HUES48 (cell line): Measurements from ENCODE around the gene MCM5.
A peak's percentile ranks its signal among the peaks of the same experiment; 100 is the strongest.

Experiments used
- H3K27ac ChIP-seq: one replicate; pipeline ENCODE4 v1.7.0; 2013; ENCODE audit warnings: low read depth, low read length, inconsistent platforms
- H3K27me3 ChIP-seq: 2 replicates; pipeline ENCODE4 v1.6.1; 2013; ENCODE audit warnings: mild to moderate bottlenecking, low read length; ENCODE audit not compliant: control insufficient read depth, insufficient read depth
- H3K36me3 ChIP-seq: 2 replicates; pipeline ENCODE4 v1.6.1; 2013; ENCODE audit warnings: low read length; ENCODE audit not compliant: control insufficient read depth, insufficient read depth
- H3K4me1 ChIP-seq: 2 replicates; pipeline ENCODE4 v1.6.1; 2013; ENCODE audit warnings: mild to moderate bottlenecking, low read length; ENCODE audit not compliant: control insufficient read depth, insufficient read depth
- H3K4me3 ChIP-seq: 2 replicates; pipeline ENCODE4 v1.5.1; 2013; ENCODE audit warnings: mild to moderate bottlenecking, low read depth, low read length
- H3K9ac ChIP-seq: 2 replicates; pipeline ENCODE4 v1.6.1; 2013; ENCODE audit warnings: mild to moderate bottlenecking, low read depth, low read length, moderate library complexity
- H3K9me3 ChIP-seq: 2 replicates; pipeline ENCODE4 v1.6.1; 2013; ENCODE audit warnings: low read length; ENCODE audit not compliant: control insufficient read depth, insufficient read depth

MCM5 gene

GRCh38 chr22:35399678-35400500, at the start of gene MCM5:
MCM5 (plus strand) TSS chr22:35400140; CDS start chr22:35400439, 299 bp downstream.
- Histone ChIP-seq H3K27me3 (no peaks in the 10 kb centered on the region), H3K27ac (peak within 1 kb of the TSS; percentile 88), H3K4me1 (peaks cover 17% of the 10 kb centered on the region), H3K9ac (peak within 1 kb of the TSS; percentile 96), H3K4me3 (peak within 1 kb of the TSS; percentile 80), H3K36me3 (peaks cover 40% of the 10 kb centered on the region), H3K9me3 (no peaks in the 10 kb centered on the region)

GRCh38 chr22:35350539-35351503, 49.1 kb upstream of the MCM5 start:
- peak overlapping the region; percentile 55 for H3K9ac ChIP-seq
- peaks cover 10% of the 10 kb centered on the region; the same call in 1 of the 2 replicates for H3K4me1 ChIP-seq
- no peaks in the 10 kb centered on the region for H3K9me3 ChIP-seq
- no peaks in the 10 kb centered on the region for H3K36me3 ChIP-seq
- peak overlapping the region; percentile 77 for H3K4me3 ChIP-seq
- H3K27me3 ChIP-seq = peaks cover 6% of the 10 kb centered on the region
- no peak overlapping the region for H3K27ac ChIP-seq

DNA sequence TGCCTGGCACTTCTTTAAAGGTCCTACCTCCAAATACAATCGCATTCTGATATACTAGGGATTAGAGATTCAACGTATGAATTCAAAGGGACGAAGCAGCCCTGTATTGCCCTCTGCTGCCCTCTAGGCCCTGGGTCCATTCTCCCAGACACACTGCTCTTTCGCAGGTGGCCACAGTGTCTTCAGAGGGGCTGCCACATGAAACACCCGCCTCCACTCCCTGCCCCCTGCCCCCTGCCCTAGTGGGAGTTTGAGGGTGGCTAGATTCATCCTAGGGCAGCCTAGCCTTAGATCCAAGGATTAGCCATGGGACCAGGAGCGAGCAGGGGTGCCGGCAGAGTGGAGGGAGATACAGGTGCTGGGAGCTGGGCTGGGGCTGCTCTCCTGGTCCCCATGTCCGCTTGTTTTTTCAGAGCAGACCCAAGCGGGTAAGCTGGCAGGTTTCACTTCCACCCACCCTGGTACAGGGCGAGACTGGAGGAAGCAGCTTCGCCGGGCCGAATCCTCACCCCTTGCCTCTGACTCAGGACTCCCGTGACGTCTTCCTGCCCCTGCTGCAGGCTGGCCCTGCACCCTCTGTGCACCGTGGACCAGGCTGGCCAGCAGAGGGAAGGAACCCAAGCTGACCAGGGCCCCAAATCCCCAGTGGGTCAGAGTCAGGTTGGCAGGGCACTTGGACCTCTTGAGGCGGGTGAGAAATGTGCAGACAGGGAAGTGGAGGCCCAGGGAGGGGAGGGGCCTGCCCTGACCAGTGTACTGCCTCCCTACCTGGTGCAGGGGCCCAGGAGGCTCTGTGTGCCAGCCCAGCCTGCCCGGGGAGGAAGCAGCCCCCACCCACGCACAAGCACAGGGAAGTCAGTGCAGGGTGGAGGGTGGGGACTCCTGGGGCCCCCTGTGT, 47.5 kb upstream of the MCM5 start:
- no peaks in the 10 kb centered on the region for H3K36me3 ChIP-seq
- peaks cover 10% of the 10 kb centered on the region; the same call in 1 of the 2 replicates for H3K4me1 ChIP-seq
- H3K4me3 ChIP-seq = no peak overlapping the region
- H3K9ac ChIP-seq = no peak overlapping the region
- no peaks in the 10 kb centered on the region for H3K9me3 ChIP-seq
- no peak overlapping the region for H3K27ac ChIP-seq
- H3K27me3 ChIP-seq = peaks cover 6% of the 10 kb centered on the region

- no peaks in the 10 kb centered on the region for H3K36me3 ChIP-seq
- H3K27me3 ChIP-seq = peaks cover 6% of the 10 kb centered on the region
- no peak overlapping the region for H3K9ac ChIP-seq
- no peak overlapping the region for H3K27ac ChIP-seq
- no peak overlapping the region for H3K4me3 ChIP-seq
- no peaks in the 10 kb centered on the region for H3K9me3 ChIP-seq
- peaks cover 10% of the 10 kb centered on the region; the same call in 1 of the 2 replicates for H3K4me1 ChIP-seq
Observed at GRCh38 chr22:35353318-35353717, 46.6 kb upstream of the MCM5 start.

DNA sequence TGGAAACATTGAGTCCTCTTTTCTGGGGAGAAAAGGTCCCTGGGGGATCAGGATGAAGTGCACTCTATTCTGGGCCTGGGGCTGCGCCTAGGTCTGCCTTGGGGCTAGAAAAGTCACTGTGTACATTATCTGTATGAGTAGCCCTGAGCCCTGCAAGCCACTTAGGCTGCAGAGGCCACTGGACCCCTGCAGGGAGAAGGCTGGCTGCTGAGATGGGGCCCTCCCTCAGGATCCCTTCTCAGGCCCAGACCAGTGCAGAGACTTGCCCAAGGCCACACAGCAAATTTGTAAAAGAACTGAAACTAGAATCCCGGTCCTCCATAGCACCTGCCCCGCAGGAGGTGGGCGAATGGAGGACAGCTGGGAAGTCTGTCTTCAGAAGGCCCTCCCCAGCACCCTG, 45.9 kb upstream of the MCM5 start:
- peaks cover 6% of the 10 kb centered on the region for H3K27me3 ChIP-seq
- H3K27ac ChIP-seq = no peak overlapping the region
- H3K4me1 ChIP-seq = peaks cover 10% of the 10 kb centered on the region; the same call in 1 of the 2 replicates
- no peak overlapping the region for H3K9ac ChIP-seq
- H3K4me3 ChIP-seq = no peak overlapping the region
- no peaks in the 10 kb centered on the region for H3K36me3 ChIP-seq
- no peaks in the 10 kb centered on the region for H3K9me3 ChIP-seq

GRCh38 chr22:35357883-35358621, 41.9 kb upstream of the MCM5 start:
- no peak overlapping the region for H3K4me3 ChIP-seq
- H3K27ac ChIP-seq = no peak overlapping the region
- no peak overlapping the region for H3K9ac ChIP-seq
- H3K27me3 ChIP-seq = no peaks in the 10 kb centered on the region
- H3K36me3 ChIP-seq = no peaks in the 10 kb centered on the region
- no peaks in the 10 kb centered on the region for H3K4me1 ChIP-seq
- no peaks in the 10 kb centered on the region for H3K9me3 ChIP-seq

GRCh38 chr22:35359380-35360065, 40.4 kb upstream of the MCM5 start:
- no peaks in the 10 kb centered on the region for H3K9me3 ChIP-seq
- H3K27ac ChIP-seq = no peak overlapping the region
- no peaks in the 10 kb centered on the region for H3K27me3 ChIP-seq
- H3K36me3 ChIP-seq = no peaks in the 10 kb centered on the region
- no peak overlapping the region for H3K9ac ChIP-seq
- H3K4me3 ChIP-seq = no peak overlapping the region
- no peaks in the 10 kb centered on the region for H3K4me1 ChIP-seq

GRCh38 chr22:35361001-35361558, 38.9 kb upstream of the MCM5 start:
- no peak overlapping the region for H3K9ac ChIP-seq
- no peaks in the 10 kb centered on the region for H3K4me1 ChIP-seq
- H3K9me3 ChIP-seq = no peaks in the 10 kb centered on the region
- no peaks in the 10 kb centered on the region for H3K27me3 ChIP-seq
- no peaks in the 10 kb centered on the region for H3K36me3 ChIP-seq
- H3K4me3 ChIP-seq = no peak overlapping the region
- no peak overlapping the region for H3K27ac ChIP-seq

- Histone ChIP-seq H3K27ac (no peak overlapping the region), H3K36me3 (no peaks in the 10 kb centered on the region), H3K9ac (no peak overlapping the region), H3K27me3 (no peaks in the 10 kb centered on the region), H3K9me3 (no peaks in the 10 kb centered on the region), H3K4me1 (0 out of 2 replicates have a peak, but pooled peaks cover 3% of the 10 kb centered on the region), H3K4me3 (no peak overlapping the region)
Observed at GRCh38 chr22:35363566-35364086, 36.3 kb upstream of the MCM5 start.
